DND-41 (cell line): Measurements from ENCODE around the gene NT5E.

Experiments used
- ATAC-seq: fragments of 200-7000 bp; cut with Tn5 transposase; 3 replicates; pipeline ENCODE4 v1.9.1; 2021; ENCODE audit warnings: low read depth; ENCODE audit not compliant: insufficient read depth
- DNase-seq: peaks from one replicate; pipeline ENCODE4 v3.0.0-alpha.2; 2020
- H2AFZ ChIP-seq: 2 replicates; pipeline ENCODE4 v1.6.0; 2012; ENCODE audit warnings: low read depth, low read length
- H3K27ac ChIP-seq: 2 replicates; pipeline ENCODE4 v1.5.1; 2012; ENCODE audit warnings: low read length, inconsistent platforms
- H3K27me3 ChIP-seq: fragments of 200-600 bp; sonication (generic); 2 replicates; pipeline ENCODE4 v1.6.0; 2012; ENCODE audit warnings: low read length, mild to moderate bottlenecking, inconsistent platforms; ENCODE audit not compliant: insufficient read depth, poor library complexity
- H3K36me3 ChIP-seq: 2 replicates; pipeline ENCODE4 v1.5.1; 2012; ENCODE audit warnings: low read length, inconsistent platforms; ENCODE audit not compliant: insufficient read depth
- H3K4me1 ChIP-seq: 2 replicates; pipeline ENCODE4 v1.5.1; 2012; ENCODE audit warnings: mild to moderate bottlenecking, low read length; ENCODE audit not compliant: insufficient read depth
- H3K4me2 ChIP-seq: 2 replicates; pipeline ENCODE4 v1.6.0; 2012; ENCODE audit warnings: mild to moderate bottlenecking, moderate library complexity, low read length, inconsistent platforms; ENCODE audit not compliant: insufficient read depth
- H3K4me3 ChIP-seq, 2 experiments: fragments of 200-600 bp in 1 of 2; shearing (Covaris generic) in 1 of 2; 2 replicates each; pipeline ENCODE4 v1.5.1; 2012 to 2016; ENCODE audit warnings: inconsistent platforms in 2 of 2, low read length in 2 of 2, mild to moderate bottlenecking in 2 of 2, low read depth in 1 of 2, moderate library complexity in 1 of 2
- H3K79me2 ChIP-seq: 2 replicates; pipeline ENCODE4 v1.6.0; 2012; ENCODE audit warnings: low read length, inconsistent platforms; ENCODE audit not compliant: insufficient read depth
- H3K9ac ChIP-seq: 2 replicates; pipeline ENCODE4 v1.6.0; 2012; ENCODE audit warnings: low read depth, mild to moderate bottlenecking, inconsistent platforms, low read length, moderate library complexity
- H3K9me3 ChIP-seq: 2 replicates; pipeline ENCODE4 v1.5.1; 2012; ENCODE audit warnings: low read length, moderate library complexity, mild to moderate bottlenecking, inconsistent platforms; ENCODE audit not compliant: insufficient read depth, severe bottlenecking
- H4K20me1 ChIP-seq: 2 replicates; pipeline ENCODE4 v1.6.0; 2012; ENCODE audit warnings: low read length; ENCODE audit not compliant: insufficient read depth
- EZH2 ChIP-seq: IDR thresholded peaks from 3 replicates; pipeline ENCODE4 v1.6.1; 2012; ENCODE audit warnings: borderline replicate concordance, low read depth, mild to moderate bottlenecking, moderate library complexity, low read length, inconsistent platforms; ENCODE audit not compliant: severe bottlenecking
- TF ChIP-seq, protein P1 (sequence below): IDR thresholded peaks from 2 replicates; pipeline ENCODE4 v1.5.1; 2012; ENCODE audit warnings: borderline replicate concordance, low read length, moderate library complexity, mild to moderate bottlenecking; ENCODE audit not compliant: poor library complexity, severe bottlenecking; ENCODE audit errors: extremely low read depth

NT5E gene

DNA sequence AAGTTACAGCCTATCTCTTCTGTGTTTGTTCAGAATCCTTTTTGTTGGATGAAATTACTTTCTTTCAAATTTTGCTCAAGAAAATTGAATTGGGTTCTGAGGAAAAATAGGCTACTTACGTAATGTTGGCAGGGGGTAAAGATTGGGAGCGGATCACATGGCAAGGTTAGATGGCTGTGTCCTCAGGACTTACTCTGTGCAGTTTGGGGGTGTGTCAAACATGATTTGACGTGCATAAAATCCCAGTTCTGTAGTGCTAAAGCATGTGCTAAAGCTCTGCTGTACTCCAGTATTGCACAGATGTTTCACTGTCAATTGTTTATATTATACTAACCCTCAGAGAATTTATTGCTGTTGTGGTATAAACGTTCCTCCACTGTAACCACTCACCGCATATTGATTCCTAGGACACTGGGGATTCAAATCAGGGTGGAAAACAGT lies 2.6 kb downstream of the NT5E start:
- Histone ChIP-seq H3K36me3 (no peaks in the 10 kb centered on the region), H4K20me1 (no peaks in the 10 kb centered on the region), H3K27ac (no peak overlapping the region), H3K27me3 (peaks cover 15% of the 10 kb centered on the region), H3K4me1 (no peaks in the 10 kb centered on the region), H3K9ac (no peak overlapping the region), H2AFZ (no peak overlapping the region), H3K9me3 (no peaks in the 10 kb centered on the region), H3K79me2 (no peaks in the 10 kb centered on the region), H3K4me2 (no peak overlapping the region), H3K4me3 (no peak overlapping the region)
- ATAC-seq = no peak
- DNase-seq = no peak
- no peak for TF ChIP-seq EZH2
- TF ChIP-seq, protein P1, sequence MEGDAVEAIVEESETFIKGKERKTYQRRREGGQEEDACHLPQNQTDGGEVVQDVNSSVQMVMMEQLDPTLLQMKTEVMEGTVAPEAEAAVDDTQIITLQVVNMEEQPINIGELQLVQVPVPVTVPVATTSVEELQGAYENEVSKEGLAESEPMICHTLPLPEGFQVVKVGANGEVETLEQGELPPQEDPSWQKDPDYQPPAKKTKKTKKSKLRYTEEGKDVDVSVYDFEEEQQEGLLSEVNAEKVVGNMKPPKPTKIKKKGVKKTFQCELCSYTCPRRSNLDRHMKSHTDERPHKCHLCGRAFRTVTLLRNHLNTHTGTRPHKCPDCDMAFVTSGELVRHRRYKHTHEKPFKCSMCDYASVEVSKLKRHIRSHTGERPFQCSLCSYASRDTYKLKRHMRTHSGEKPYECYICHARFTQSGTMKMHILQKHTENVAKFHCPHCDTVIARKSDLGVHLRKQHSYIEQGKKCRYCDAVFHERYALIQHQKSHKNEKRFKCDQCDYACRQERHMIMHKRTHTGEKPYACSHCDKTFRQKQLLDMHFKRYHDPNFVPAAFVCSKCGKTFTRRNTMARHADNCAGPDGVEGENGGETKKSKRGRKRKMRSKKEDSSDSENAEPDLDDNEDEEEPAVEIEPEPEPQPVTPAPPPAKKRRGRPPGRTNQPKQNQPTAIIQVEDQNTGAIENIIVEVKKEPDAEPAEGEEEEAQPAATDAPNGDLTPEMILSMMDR = no peak

DNA sequence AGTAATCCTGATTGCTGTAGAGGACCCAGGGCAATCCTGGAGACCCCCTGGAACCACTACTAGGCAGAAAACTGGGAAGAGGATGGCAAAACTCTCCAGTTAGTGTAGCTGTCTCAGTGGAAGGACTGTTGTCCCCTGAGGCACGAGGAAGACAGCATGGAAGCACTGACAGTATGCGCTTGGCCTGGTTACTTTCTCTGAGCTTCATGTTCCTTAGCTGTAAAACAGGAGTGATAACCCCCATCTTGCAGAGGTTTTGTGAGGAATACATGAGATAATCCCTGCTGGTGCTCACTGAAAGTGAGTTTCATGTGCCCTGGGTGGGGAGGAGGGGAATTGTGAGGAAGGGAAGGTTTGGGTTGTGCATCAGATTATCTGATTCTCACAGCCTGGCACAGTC lies 3.2 kb downstream of the NT5E start:
- H2AFZ ChIP-seq = no peak overlapping the region
- H3K36me3 ChIP-seq = no peaks in the 10 kb centered on the region
- no peak for ATAC-seq
- no peaks in the 10 kb centered on the region for H3K4me1 ChIP-seq
- no peaks in the 10 kb centered on the region for H4K20me1 ChIP-seq
- H3K27me3 ChIP-seq = peaks cover 10% of the 10 kb centered on the region
- DNase-seq = no peak
- H3K9me3 ChIP-seq = no peaks in the 10 kb centered on the region
- no peaks in the 10 kb centered on the region for H3K79me2 ChIP-seq
- H3K4me2 ChIP-seq = no peak overlapping the region
- no peak overlapping the region for H3K27ac ChIP-seq
- TF ChIP-seq, protein P1 = no peak
- no peak for TF ChIP-seq EZH2
- no peak overlapping the region for H3K9ac ChIP-seq
- no peak overlapping the region for H3K4me3 ChIP-seq

DNA sequence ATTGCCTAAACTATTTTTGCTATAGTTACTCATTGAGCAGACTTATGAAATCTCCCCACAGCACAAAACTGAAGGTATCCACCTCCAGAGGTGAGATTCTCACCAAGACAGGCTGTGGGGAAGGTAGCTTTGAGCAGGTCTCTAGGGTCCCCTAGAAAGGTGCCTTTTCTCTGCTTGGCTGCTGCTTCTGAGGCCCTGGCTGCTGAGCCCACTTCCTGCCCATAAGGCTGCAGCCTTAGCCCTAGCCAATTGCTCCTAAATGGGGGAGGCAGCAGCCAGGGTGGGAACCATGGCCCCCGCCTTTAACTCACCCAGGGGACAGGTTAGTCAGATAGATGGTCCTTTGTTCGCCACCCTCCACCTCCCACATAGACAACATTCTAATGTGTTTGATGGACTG lies 3.6 kb downstream of the NT5E start:
- DNase-seq = no peak
- no peaks in the 10 kb centered on the region for H4K20me1 ChIP-seq
- no peaks in the 10 kb centered on the region for H3K4me1 ChIP-seq
- no peaks in the 10 kb centered on the region for H3K79me2 ChIP-seq
- ATAC-seq = 0 out of 3 replicates have a peak, but pooled peaks have one; percentile 58
- no peaks in the 10 kb centered on the region for H3K36me3 ChIP-seq
- H3K9ac ChIP-seq = no peak overlapping the region
- no peak overlapping the region for H3K4me3 ChIP-seq
- H2AFZ ChIP-seq = no peak overlapping the region
- no peak overlapping the region for H3K4me2 ChIP-seq
- no peaks in the 10 kb centered on the region for H3K9me3 ChIP-seq
- no peak for TF ChIP-seq EZH2
- TF ChIP-seq, protein P1 = no peak
- no peak overlapping the region for H3K27ac ChIP-seq
- H3K27me3 ChIP-seq = peaks cover 7% of the 10 kb centered on the region
